GM12864 (cell line): Measurements from ENCODE around the gene EPHB2.

Experiments
- DNase-seq: peaks from one replicate; pipeline ENCODE4 v3.0.0-alpha.2; 2011; ENCODE audit warnings: low read depth
- H3K4me3 ChIP-seq: 2 replicates; pipeline ENCODE4 v1.5.1; 2011; ENCODE audit warnings: mild to moderate bottlenecking, low read depth, low read length, control low read depth
- CTCF ChIP-seq: IDR thresholded peaks from 2 replicates; pipeline ENCODE4 v1.5.1; 2011; ENCODE audit warnings: low read depth, mild to moderate bottlenecking, moderate library complexity, low read length, control low read depth, inconsistent platforms; ENCODE audit errors: missing control alignments

Gene EPHB2

GRCh38 chr1:22709891-22710700 lies 543 bp upstream of the EPHB2 start:
- DNase-seq: no peak
- TF ChIP-seq CTCF: no peak
- no peak overlapping the region for H3K4me3 ChIP-seq

- DNase-seq: no peak
- no peak overlapping the region for H3K4me3 ChIP-seq
- no peak for TF ChIP-seq CTCF
These were observed 432 bp downstream of the EPHB2 start for GRCh38 chr1:22711071-22711470.

GRCh38 chr1:22711591-22712501 lies 1.2 kb downstream of the EPHB2 start:
- H3K4me3 ChIP-seq: no peak overlapping the region
- no peak for TF ChIP-seq CTCF
- no peak for DNase-seq

GRCh38 chr1:22712502-22713271 lies 2.0 kb downstream of the EPHB2 start:
- H3K4me3 ChIP-seq: no peak overlapping the region
- no peak for TF ChIP-seq CTCF
- no peak for DNase-seq

GRCh38 chr1:22714455-22714854 lies 3.8 kb downstream of the EPHB2 start:
- no peak for TF ChIP-seq CTCF
- no peak for DNase-seq
- H3K4me3 ChIP-seq: no peak overlapping the region

GRCh38 chr1:22717037-22717760 lies 6.6 kb downstream of the EPHB2 start:
- no peak for TF ChIP-seq CTCF
- H3K4me3 ChIP-seq: no peak overlapping the region
- no peak for DNase-seq
